IPS-11a (cell line): ENCODE measurements around the gene TMEM138.

Experiments
- H3K4me3 ChIP-seq: one replicate; pipeline ENCODE4 v1.5.1; 2013; ENCODE audit warnings: low read depth, low read length, control low read depth

TMEM138 gene

GRCh38 chr11:61341706-61342105, 20.5 kb upstream of the TMEM138 start:
- H3K4me3 ChIP-seq = no peak overlapping the region

DNA sequence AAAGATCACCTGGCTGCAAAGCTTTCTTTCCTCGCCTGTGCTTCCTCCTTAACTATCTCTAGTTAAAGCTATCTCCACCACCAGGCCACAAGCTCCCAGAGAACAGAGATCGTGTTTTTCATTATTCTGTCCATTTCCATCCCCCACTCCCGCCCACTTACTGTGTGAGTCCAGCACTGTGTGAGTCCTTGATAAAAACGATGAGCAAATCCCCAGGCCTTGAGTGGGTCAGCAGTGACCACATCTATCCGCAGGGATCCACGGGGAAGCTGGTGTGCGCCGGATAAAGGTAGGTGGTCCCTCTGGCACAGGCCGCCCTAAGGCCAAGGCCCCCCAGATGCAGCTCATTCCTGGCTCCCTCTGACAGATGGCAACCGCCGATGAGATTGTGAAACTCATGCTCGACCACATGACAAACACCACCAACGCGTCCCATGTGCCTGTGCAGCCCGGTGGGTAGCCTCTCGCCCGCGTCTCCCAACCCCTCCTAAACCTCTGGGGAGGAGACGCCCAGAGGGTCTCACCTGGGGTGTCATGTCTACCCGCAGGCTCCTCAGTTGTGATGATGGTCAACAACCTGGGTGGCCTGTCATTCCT, 19.9 kb upstream of the TMEM138 start:
- no peak overlapping the region for H3K4me3 ChIP-seq

DNA sequence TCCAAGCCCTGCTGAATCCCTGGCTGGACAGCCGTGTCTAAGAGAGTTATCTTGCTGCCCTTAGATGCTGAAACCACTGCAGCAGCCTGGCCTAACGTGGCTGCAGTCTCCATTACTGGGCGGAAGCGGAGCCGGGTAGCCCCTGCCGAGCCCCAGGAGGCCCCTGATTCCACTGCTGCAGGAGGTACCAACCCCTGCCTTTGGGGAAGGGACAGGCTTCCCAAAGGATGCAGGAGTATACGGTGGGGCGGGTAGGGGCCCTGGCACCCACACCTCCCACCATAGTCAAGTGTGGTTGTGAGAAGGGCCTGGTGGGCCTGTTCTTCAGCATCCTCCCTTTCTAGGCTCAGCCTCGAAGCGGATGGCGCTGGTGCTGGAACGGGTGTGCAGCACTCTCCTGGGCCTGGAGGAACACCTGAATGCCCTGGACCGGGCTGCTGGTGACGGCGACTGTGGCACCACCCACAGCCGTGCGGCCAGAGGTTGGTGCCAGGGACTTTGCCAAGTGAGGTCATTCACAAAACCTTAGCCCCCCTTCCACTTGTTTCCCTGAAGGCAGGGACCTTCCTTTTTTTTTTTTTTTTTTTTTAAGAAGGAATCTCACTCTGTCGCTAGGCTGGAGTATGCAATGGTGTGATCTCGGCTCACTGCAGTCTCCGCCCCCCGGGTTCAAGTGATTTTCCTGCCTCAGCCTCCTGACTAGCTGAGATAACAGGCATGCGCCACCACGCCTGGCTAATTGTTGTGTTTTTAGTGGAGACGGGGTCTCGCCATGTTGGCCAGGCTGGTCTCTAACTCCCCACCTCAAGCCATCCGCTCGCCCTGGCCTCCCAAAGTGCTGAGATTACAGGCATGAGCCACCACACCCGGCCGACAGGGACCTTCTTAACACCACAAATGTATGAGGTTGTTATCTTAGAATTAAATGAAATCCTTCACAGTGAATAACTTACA, 18.1 kb upstream of the TMEM138 start:
- no peak overlapping the region for H3K4me3 ChIP-seq

- H3K4me3 ChIP-seq = no peak overlapping the region
Observed at GRCh38 chr11:61345170-61345610, 17.0 kb upstream of the TMEM138 start.

DNA sequence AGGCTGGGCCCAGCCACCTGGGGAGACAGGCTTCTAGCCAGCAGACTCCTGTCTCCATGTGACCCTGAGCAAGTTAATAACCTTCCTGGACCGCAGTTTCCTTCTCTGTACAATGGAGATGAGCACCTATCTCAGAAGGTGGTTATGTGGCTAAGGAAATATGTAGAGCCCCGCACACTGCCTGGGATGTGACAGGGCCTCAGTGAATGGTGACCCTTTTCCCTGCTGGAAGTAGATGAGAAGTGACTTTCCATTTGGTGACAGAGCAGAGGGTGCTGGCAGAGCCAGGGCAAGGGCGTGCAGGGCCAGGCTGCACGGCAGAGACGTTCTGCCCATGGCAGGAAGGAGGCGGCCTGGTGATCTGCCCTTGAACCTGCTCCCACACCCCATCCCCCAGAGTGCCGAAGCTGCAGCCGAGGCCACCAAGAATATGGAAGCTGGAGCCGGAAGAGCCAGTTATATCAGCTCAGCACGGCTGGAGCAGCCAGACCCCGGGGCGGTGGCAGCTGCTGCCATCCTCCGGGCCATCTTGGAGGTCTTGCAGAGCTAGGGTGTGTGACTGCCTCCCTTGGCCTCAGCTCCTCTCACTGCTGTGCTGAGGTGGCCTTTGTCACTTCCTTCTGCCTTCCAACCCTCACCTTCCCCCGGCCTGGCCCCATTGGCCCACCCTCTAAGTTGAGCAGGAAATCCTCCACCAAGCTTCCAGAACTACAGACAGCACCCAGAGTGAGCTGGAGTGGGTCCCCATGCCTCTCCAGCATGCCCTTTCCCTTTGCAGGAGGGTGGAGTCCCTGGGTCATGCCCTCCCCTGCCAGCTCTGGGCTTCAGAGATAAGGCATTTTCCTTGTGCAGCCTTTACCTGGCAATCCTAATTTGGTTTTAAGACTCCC, 16.0 kb upstream of the TMEM138 start:
- H3K4me3 ChIP-seq = no peak overlapping the region

- no peak overlapping the region for H3K4me3 ChIP-seq
Observed at GRCh38 chr11:61347916-61348461, 14.2 kb upstream of the TMEM138 start.

GRCh38 chr11:61349189-61349751, 12.9 kb upstream of the TMEM138 start:
- H3K4me3 ChIP-seq = no peak overlapping the region

- H3K4me3 ChIP-seq = no peak overlapping the region
Observed at GRCh38 chr11:61349916-61350315, 12.3 kb upstream of the TMEM138 start.

GRCh38 chr11:61350336-61350735, 11.8 kb upstream of the TMEM138 start:
- H3K4me3 ChIP-seq = no peak overlapping the region

- H3K4me3 ChIP-seq = no peak overlapping the region
Observed at GRCh38 chr11:61350803-61351202, 11.4 kb upstream of the TMEM138 start.

DNA sequence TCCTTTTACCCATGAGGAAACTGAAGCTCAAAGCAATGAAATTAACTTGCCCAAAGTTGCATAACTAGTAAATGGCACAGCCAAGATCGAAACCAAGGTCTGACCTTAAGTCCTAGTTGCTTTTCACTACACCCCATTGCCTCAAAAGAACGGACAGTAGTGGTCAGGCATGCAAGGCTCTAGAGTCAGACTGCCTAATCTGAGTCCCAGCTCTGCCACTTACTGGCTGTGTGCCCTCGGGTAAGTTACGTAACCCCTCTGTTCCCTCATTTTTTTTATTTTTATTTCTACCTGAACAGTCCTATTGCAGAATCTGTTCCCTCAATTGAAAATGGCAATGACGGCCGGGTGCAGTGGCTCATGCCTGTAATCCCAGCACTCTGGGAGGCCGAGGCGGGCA, 10.1 kb upstream of the TMEM138 start:
- no peak overlapping the region for H3K4me3 ChIP-seq

DNA sequence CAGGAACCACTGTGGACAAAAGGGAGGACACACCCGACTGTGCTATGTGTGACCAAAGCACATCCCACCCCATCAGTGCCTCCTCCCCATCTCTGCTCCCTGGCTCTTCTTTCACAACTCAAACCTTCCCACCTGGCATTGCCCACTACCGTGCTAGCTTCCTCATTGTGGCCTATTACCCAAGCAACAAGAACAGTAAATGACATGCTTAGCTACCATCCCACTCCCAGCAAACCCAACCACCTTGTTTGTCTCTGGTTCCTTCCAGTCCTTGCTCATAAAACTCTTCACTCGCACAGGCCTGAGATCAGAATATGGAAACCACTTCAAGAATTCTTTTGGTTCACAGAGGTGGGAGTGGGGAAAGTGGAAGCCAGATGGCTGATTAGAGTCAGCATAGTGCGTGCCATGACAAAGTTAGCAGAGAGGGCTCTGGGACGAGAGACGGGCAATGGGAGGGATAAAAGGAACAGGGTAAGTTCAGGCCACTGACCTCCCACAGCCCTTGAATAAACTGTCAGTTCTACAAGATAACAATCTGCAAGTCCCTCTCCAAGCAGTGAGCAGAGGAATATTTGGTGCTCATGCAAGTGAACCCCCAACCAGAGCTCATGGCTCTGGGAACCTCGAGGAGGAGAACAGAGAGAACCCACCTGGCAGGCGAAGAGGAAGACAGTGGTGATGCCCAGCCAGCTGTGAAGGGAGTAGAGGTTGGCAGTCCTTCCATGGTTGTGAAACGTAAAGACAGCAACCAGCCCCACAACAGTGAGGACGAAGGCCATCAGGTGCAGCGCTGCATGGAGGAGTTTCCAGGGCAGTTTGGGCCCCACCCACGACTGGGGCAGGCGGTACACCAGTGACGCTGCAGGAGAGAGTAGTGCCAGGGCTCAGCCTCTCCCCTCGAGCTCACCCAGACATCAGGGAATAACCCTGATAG, 8.8 kb upstream of the TMEM138 start:
- no peak overlapping the region for H3K4me3 ChIP-seq

DNA sequence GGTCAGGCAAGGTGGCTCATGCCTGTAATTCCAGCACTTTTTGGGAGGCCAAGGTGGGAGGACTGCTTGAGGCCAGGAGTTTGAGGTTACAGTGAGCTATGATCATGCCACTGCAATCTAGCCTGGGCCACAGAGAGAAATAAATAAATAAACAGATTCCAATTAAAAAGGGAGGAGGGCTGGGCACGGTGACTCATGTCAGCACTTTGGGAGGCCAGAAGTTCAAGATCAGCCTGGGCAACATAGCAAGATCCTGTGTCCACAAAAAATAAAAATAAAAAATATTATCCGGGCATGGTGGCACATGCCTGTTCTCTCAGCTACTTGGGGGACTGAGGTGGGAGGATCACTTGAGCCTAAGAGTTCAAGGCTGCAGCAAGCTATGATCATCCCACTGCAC, 8.0 kb upstream of the TMEM138 start:
- no peak overlapping the region for H3K4me3 ChIP-seq

- H3K4me3 ChIP-seq = no peak overlapping the region
Observed at GRCh38 chr11:61356706-61357105, 5.5 kb upstream of the TMEM138 start.

DNA sequence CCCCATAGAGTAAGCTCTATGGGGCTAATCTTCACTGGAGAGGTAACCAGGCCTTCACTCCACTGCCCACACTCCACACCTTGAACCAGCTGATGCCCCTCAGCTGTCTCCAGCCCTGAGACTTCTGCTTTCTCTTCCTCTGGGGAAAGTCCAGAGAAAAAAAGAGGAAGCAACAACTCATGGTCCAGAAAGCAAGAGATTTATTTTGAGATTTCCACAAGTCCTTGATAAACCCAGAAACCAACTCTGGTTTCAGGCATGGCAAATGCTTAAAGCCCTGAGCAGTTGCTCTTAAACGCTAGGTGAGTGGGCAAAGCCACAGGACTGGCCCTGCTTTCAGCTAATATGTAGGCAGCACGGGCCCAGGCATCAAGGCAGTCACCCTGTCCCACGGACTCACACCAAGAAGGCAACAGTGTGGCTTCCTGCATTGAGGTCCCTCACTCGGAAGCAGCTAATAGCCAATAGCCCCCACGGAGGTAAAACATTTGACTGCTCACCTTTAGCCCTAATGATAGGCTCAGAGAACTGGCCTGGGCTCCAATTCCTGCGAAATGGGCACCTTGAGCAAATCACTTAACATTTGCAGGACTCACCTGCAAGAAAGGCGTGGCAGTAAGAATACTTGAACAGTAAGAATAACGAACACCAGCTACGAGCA, 4.8 kb upstream of the TMEM138 start:
- H3K4me3 ChIP-seq = no peak overlapping the region

GRCh38 chr11:61357894-61358239, 4.3 kb upstream of the TMEM138 start:
- H3K4me3 ChIP-seq = no peak overlapping the region

GRCh38 chr11:61358566-61358965, 3.6 kb upstream of the TMEM138 start:
- no peak overlapping the region for H3K4me3 ChIP-seq

- H3K4me3 ChIP-seq = no peak overlapping the region
Observed at GRCh38 chr11:61359516-61359915, 2.7 kb upstream of the TMEM138 start.

- H3K4me3 ChIP-seq = peak overlapping the region; percentile 99
Observed at GRCh38 chr11:61361237-61361740, 885 bp upstream of the TMEM138 start.
